ENCODE results near the gene TFEC. TPM values are rescaled to one million over a fixed set of nuclear protein-coding genes. Genes with fewer than 3 reads are reported as not detected.

The TFEC gene
- total and polyA plus RNA-seq, 4 donors: 1.0 to 12.4 (median 6.1) TPM

- Histone ChIP-seq H3K4me3 (ENCODE audit: low read length in 2 of 2) (no peak overlapping the region), H3K27ac (ENCODE audit: low read depth in 1 of 2, low read length in 2 of 2) (no peak overlapping the region), H3K4me1 (ENCODE audit: control insufficient read depth in 1 of 2, insufficient read depth in 2 of 2, low read length in 2 of 2) (no peaks in the 10 kb centered on the region), H3K36me3 (ENCODE audit: control insufficient read depth in 1 of 2, insufficient read depth in 2 of 2, low read length in 1 of 2) (no peaks in the 10 kb centered on the region), H3K9me3 (ENCODE audit: control insufficient read depth, low read length) (peaks cover 4% of the 10 kb centered on the region), H3K27me3 (ENCODE audit: control insufficient read depth in 1 of 2, insufficient read depth in 2 of 2, low read length in 1 of 2) (no peaks in the 10 kb centered on the region)
- WGBS, 2 donors: 75 to 82% methylated on average over 2 of the region's 2 CpGs
- intact Hi-C loops (cut with DNase I): no loop called here
- no peak for DNase-seq
- ATAC-seq (ENCODE audit: low FRiP score): no peak
These were observed 145.0 kb downstream of the TFEC start for GRCh38 chr7:115885550-115885949.

Other genes with a start within 250 kb of the TFEC start
- 100 to 1,000 TPM; 145 to 340 TPM for gene TES, start 179.8 kb upstream of the TFEC start, total RNA-seq
- gene TES, start 179.8 kb upstream of the TFEC start, polyA plus RNA-seq: 10 to 100 TPM; 73.6 to 82.6 TPM